ENCODE data around the gene MRFAP1.
"Not testable (repeated sequence)": the region's sequence is repeated elsewhere in the genome, so short reads cannot be mapped to it uniquely, and the experiment has no call there.

MRFAP1 gene

DNA sequence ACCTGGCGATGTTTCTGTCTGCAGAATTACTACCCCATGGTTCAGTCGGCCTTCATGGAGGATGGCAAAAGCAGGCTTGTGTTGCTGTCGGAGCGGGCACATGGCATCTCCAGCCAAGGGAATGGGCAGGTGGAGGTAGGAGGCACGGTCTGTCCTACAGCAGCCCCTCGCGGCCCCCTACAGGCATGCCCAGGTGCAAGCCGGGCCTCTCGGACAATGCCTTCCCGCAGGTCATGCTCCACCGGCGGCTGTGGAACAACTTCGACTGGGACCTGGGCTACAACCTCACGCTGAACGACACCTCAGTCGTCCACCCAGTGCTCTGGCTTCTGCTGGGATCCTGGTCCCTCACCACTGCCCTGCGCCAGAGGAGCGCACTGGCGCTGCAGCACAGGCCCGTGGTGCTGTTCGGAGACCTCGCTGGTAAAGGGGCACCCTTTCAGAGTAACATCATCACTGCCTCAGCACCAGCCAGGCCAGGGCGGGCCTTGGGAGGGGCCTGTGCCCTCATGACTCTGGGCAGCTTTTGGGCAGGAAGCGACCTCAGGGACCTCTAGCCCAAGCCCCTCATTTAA lies 29.5 kb upstream of the MRFAP1 start:
- DNase-seq (ENCODE audit: low spot score), result no peak

DNA sequence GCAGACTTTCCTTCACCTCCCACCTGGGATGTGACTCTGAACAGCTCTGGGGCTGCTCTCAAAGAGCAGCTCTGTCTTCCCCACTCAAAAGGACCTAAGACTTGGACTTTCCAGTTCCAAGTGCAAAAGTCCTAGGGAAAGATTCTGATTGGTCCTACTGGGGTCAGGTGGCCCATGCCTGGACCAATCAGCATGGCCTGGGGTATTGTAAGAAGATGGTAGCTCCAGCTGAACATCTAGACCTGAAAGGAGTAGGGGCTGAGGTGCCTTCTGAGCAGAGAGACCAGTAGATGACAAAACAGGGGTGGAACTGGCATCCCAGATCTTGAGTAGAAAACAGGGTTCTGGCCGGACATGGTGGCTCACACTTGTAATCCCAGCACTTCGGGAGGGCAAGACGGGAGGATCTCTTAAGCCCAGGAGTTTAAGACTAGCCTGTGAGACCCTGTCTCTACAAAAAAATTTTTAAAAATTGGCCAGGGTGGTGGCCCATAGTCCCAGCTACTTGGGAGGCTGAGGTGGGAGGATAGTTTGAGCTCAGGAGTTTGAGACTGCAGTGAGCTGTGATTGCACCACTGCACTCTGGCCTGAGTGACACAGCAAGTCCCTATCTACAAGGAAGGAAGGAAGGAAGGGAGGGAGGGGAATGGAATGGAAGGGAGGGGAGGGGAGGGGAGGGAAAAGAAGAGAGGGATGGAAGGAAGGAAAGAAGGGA lies 27.4 kb upstream of the MRFAP1 start:
- DNase-seq (ENCODE audit: low spot score), result no peak

DNA sequence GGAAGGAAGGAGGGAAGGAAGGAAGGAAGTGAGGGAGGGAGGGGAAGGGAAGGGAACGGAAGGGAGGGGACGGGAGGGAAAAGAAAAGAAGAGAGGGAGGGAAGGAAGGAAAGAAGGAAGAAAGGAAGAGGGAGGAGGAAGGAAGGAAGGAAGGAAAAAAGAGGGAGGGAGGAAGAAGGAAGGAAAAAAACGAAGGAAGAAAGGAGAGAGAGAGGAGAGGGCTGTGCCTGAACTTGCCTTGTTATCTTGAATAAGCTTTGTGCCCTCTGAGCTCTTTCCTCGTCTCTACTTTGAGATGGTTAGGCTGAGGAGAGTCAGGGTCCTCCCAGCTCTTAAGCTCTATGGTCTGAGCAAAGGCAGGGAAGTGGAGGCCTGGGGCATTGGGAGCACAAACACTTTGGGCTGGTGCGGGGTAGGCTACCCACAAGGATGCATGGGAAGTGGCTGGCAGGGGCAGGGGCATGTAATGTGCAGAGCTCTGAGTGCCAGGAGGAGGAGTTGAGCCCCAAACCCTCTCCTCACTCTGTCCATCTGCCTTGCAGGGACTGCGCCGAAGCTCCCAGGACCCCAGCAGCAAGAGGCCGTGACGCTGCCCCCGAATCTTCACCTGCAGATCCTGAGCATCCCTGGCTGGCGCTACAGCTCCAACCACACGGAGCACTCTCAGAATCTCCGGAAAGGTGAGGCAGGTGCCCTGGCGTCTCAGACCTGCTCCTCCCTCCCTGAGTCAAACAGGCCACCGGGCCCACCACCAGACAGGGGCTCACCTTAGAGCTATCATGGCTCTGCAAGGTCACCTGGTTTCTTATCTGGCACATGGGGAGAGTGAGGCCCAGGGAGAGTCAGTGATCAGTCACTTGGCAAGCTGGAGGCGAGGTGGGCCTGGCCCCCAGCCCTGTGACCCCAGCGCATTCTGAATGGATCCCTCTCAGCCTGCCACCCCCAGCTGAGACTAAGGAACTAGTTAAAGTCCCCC lies 26.5 kb upstream of the MRFAP1 start:
- no peak for DNase-seq (ENCODE audit: low spot score)

DNA sequence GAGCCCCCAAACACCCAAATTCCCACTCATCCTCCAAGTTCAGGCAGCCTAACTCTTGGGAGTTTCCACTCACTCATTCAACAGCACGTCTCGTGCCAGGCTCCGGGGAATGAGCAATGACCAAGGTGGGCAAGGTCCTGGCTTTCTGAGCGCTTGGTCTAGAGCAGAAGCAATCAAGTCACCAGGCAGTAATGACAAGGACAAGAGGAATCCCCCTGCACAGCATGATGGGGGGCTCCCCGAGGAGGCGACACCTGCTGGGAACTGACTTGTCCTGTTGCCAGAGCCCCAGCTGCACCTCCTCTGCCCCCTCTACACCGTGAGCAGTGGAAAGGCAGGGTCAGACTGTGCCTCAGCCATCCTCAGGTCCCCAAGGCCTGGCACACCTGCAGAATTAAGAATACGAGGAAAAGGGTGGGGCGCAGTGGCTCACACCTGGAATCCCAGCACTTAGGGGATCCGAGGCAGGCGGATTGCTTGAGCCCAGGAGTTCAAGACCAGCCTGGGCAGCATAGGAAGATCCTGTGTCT lies 25.7 kb upstream of the MRFAP1 start:
- no peak for DNase-seq (ENCODE audit: low spot score)

DNA sequence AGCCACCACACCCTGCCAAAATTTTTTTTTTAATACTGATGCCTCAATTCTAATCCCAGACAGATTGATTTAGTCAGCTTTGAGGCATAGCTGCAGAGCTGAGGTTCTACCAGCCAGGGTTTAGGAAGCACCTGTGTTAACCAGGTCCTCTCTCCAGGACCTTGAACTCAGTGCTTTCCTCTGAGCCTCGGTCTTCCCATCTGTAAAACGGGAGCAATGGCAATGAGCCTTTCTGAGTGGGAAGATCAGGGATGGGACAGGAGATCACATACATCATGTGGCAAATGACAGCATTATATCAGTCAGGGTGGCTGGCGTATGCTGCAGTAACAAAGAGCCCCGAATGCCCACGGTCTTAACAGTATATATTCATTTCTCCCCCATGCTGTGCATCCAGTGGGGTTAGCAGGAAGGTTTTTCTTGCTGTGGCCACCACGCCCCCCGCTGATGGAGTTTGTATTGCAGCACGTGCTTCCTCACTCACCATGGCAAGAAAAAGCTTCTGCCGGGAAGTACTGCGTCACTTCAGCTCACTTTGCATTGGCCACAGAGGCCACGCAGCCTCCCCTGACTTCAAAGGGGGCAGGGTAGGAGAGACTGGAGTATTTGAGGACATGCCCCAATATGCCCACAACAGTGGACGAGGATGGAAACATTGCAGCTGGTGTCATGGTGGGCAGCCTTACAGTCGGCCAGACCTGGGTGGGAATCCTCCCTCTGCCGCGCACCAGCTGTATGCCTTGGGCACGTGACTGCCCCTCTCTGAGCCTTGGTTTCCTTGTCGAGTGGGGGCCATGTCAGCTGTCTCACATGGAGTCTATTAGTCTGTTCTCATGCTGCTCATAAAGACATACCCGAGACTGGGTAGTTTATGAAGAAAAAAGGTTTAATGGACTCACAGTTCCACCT lies 24.1 kb upstream of the MRFAP1 start:
- DNase-seq (ENCODE audit: low spot score), result no peak

DNA sequence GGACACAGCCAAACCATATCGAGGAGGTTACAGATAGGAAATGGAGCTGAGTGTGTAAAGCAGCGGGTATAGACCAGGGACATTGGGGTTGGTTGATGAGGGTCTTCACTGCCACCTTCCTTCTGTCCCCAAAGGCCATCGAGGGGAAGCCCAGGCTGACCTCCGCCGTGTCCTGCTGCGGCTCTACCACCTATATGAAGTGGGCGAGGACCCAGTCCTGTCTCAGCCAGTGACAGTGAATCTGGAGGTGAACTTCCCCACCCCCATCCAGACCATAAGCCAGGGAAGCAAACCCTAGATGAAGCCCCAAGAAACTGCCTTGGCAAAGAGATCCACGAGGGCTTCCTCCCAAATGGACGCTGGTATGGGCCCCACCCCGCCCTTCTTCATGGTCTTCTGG lies 23.2 kb upstream of the MRFAP1 start:
- no peak for DNase-seq (ENCODE audit: low spot score)

DNA sequence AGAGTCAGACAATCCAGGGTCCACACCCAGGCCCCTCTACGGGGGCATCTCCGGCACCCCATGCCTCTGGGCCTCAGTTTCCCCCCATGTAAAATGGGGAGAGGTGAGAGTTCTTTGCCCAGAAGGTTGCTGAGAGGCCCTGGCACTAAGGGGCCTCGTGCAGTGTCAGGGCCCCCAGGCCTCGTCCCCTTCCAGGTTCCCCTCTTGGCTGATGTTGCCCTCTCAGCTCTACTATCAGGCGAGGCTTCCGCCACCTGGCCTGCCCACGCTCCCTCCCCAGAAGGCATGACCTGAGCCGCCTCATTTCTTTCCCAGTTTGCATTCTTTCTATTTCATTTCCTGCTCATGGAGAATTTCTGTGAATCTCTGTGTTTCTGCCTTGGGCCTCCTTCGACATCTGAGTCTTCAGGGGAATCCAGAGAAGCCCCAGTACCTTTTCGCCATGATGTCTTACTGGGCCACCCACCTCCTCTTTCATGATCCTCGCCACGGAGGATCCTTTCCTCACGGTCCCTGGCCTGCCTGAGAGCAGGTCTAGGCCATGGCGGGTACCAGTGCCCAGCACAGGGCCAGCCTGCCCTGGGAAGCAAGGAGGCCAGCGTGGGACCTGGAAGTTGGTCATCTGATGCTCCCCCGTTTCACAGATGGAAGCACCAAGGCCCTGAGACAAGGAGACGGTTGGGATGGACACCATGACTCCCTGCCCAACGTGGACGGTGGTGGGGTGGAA lies 21.9 kb upstream of the MRFAP1 start:
- DNase-seq (ENCODE audit: low spot score), result no peak

DNA sequence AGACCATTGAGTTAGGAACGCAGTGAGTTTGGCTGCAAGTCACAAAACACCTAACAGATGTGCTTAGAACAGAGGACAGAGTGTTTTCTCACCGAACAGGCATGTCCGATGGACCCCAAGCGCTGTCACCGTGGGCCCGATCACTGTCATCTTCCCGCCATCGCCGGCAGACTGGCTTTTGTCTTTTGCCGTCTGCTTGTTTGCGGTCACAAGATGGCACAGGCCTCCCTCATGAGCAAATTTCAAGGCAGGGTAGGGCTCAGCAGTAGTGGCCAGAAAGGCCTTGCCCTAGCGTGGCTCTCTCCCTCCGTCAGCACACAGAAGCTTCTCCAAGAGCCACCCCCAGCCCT lies 21.4 kb upstream of the MRFAP1 start:
- no peak for DNase-seq (ENCODE audit: low spot score)

DNA sequence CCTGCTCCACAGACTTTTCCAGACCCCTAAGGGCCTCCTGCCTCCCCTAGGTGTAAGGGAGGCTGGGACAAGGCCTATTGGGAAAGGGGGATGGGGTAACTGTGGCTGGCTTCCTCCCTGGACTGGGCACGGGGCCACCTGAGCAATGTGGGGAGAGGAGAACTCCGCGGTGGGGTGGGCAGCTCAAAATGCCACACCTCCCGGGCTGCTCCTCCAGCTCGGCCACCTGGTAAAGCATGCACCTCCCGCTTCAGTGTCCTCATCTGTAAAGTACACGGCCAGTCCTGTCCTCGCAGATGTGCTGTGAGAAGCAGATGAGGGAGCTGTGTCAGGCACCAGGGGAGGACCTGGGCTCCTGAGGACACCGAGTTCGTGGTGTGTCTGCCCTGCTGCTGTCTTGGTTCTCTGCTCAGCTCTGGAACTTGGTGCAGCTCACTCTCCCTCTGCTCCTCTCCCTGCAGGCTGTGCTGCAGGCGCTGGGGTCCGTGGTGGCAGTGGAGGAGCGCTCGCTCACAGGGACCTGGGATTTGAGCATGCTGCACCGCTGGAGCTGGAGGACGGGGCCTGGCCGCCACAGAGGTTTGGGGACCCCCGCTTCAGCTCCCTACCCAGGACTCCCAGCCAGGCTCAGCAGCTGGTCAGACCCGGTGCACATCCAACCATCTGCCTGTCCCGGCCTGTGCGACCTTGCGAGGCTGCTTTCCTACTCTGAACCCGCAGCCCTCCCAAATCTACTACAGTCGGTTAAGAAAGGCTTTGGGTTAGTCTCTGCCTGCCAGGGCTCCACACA lies 20.8 kb upstream of the MRFAP1 start:
- no peak for DNase-seq (ENCODE audit: low spot score)

DNA sequence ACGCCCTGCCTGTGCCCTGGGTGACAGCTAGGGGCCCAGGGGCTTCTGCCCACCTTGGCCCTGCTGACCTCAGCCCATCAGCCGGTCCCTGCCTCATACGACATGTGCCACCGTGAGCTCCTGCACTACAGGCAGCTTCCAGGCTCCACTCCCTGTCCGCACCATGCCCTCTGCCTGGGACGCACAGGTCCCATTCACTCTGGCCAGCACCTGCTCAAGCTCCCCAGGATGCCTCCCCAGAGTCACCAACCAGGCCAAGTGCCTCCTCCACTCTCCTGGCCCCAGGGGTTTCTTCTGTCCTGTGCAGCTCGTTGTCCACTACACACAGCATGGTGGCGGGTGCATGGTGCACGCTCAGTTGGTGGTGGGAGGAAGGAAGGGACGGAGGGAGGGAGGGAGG lies 20.2 kb upstream of the MRFAP1 start:
- DNase-seq (ENCODE audit: low spot score), result no peak

DNA sequence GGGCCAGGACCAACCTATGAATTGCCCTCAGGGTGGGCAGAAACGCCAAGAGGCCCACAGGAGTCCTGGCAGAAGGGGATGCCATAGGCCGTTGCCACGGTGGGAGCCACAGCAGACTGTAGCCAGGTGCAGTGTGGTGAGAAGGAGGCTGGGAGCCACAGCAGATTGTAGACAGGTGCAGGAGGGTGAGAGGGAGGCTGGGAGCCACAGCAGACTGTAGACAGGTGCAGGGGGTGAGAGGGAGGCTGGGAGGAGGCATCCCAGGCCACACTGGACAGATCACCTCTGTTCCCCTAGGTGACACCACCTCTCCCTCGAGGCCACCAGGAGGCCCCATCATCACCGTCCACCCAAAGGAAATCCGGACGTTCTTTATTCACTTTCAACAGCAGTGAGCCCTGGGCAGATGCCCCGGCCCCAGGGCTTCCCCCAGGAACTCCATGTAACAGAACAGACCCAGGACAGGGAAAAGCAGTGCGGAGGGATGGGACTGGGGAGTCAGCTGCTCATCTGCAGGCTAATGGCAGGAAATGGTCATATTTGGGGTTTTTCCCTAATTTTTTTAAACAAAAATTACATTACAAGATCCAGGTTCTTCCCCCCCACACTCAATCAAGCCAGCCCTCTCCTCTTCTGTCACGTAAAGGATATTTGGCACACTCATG lies 19.5 kb upstream of the MRFAP1 start:
- DNase-seq (ENCODE audit: low spot score), result peak; percentile 12

DNA sequence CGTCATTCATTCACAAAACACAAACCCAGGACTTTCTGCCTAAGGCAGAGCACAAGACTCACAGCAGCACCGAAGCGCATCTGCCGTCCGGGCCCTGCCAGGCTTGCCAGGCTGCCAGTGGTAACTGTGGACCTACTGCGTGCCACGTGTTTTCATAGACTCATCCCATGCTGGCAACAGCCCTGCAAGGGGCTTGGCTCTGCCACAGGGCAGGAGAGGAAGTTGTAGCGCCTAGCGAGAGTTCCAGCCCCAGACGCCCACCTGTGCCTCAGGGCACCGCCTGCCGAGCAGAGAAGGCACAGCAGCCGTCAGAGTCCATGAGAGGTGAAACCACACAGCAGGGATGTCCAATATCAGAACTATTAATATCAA lies 18.9 kb upstream of the MRFAP1 start:
- DNase-seq (ENCODE audit: low spot score), result no peak

DNA sequence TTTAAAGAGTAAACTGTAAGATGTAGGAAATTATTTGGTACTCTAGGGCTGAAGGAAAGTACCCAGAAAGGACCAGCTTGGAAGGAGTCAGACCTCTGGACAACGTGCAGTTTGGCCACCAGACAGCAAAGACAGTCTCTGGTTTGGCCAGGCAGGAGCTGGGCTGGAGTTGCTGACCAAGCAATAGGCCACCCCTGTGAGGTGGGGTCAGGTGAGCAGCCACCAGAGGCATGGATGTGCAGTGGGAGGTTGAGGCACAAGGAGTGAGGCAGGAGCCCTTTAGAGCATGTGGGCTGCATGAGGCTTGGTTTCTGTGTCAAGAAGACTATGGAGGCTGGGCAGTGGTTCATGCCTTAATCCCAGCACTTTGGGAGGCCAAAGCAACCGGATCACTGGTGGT lies 17.7 kb upstream of the MRFAP1 start:
- no peak for DNase-seq (ENCODE audit: low spot score)

DNA sequence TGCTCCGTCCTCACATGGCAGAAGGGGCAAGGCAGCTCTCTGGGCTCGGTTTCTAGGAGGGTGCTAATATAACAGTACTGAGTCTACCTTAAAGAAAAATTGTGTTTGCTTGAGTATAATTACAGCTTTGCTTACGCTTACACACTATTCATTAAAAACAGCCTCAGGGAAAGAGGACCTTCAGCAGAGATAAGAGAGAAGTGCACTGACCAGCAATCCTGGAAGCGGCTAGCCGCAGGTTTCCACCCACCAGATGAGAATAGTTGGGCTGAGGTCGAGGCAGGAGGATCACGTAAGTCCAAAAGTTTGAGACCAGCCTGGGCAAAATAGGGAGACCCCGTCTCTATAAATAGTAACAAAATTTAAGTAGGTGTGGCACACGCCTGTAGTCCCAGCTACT lies 15.2 kb upstream of the MRFAP1 start:
- DNase-seq (ENCODE audit: low spot score), result no peak

DNA sequence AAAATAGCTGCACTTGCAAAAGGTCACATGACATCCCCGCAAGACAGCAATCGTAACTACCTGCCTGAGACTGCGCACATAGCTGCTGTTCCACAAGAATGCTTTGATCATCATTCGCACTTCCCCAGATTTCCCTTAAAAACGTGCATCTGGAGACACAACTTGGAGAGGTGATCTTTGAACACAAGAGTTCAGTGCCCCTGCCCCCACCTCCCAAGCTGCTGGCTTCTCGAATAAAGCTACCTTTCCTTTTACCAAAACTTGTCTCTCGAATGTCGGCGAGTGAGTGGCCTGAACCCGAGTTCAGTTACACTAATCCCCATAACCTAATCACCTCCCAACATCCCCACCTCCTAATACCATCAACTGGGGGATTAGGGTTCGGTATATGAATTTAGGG lies 14.4 kb upstream of the MRFAP1 start:
- DNase-seq (ENCODE audit: low spot score), result no peak

DNA sequence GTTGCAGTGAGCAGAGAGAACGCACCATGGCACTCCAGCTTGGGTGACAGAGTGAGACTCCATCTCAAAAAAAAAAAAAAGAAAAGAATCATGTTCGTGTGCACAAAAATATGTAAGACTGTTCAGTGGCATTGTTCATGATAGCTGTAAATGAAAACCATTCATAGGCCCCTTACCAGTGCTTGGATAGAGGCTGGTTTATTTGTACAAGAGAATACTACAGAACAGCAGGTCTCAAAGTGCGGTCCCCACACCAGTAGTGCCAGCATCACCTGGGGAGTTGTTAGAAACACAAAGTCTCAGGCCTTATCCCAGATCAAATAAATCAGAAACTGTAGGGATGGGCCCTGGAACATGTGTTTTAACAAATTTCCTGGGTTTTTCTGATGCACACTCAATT lies 12.7 kb upstream of the MRFAP1 start:
- no peak for DNase-seq (ENCODE audit: low spot score)

DNA sequence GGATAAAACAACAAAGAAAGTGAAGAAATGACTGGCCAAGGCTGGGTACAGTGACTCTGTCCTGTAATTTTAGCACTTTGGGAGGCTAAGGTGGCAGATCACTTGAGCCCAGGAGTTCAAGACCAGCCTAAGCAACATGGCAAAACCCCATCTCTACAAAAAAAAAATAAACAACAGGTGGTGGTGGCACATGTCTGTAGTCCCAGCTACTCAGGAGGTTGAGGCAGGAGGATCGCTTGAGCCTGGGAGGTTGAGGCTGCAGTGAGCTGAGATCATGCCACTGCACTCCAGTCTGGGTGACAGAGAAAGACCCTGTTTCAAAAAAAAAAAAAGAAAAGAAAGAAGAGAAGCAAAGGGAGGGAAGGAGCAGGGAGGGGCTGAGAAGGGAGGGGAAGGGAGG lies 12.0 kb upstream of the MRFAP1 start:
- DNase-seq (ENCODE audit: low spot score), result not testable (repeated sequence)

DNA sequence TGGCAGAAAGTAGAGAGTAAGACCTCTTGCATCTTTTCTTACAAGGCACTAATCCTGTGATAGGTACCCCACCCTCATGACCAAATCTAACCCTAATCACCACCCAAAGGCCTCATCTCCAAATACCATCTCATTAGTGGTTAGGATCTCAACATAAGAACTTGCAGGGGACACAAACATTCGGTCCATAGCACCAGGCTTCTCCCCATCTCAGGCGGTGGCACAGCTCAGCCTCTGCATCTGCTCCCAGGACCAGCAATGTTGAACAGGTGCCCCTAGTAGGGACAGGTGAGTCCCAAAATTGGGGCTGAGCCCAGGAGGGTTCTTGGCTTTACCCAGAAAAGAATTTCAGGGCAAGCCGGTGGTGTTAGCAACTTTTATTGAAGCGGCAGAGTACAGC lies 8.4 kb upstream of the MRFAP1 start:
- DNase-seq (ENCODE audit: low spot score), result no peak

DNA sequence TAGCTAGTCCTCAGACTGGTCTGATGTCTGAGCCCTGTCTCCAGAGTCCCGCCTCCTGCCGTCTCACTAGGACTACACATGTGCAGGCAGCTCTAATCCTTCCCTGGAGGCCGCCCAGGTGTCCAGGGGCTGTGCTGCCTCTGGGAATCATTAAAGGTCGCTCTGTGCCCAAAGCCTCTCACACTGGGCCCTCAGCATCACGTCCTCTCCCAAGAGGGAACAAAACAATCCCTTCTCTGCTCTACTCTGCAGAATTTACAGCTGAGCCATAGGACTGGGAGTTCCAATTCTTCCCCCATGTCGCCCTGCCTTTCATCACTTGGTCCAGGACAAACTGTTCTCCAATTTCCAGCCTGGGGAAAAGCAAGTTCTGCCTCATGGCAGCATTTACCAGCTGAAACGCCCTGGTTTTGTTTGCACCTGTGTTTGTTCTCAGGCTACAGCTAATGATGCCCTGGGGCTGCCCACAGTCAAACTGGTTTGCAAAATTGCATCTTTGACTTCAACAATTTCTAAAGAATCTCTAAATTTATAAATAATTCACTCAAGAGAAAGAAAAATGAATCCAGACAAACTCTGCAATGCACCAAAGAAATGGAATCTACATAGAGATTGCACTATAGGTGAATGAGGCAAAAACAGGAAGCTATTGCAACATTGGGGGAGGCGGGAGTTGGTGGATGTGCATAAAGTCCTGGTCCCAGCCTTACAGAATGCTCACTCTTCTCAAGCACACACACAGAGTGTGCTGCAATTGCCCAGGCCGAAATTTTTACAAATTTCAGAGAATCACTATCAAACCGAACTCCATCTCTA lies 7.2 kb upstream of the MRFAP1 start:
- DNase-seq (ENCODE audit: low spot score), result no peak

Measured in AG20443 (cell line).